Duodenal mucosa (tissue), 2 donors: ENCODE results near the gene JTB.
"Not testable (repeated sequence)": the region's sequence is repeated elsewhere in the genome, so short reads cannot be mapped to it uniquely, and the experiment has no call there.

ENCODE experiments used
- H3K27ac ChIP-seq: one replicate; pipeline ENCODE4 v1.7.0; 2013; ENCODE audit warnings: low read depth, low read length
- H3K27me3 ChIP-seq, 2 donors: one replicate each; pipeline ENCODE4 v1.7.0; 2013; ENCODE audit warnings: low read length in 2 of 2, control low read depth in 1 of 2; ENCODE audit not compliant: insufficient read depth in 2 of 2, control insufficient read depth in 1 of 2
- H3K36me3 ChIP-seq, 2 donors: one replicate each; pipeline ENCODE4 v1.7.0; 2013; ENCODE audit warnings: low read length in 2 of 2, control low read depth in 1 of 2; ENCODE audit not compliant: insufficient read depth in 2 of 2, control insufficient read depth in 1 of 2
- H3K4me1 ChIP-seq, 2 donors: one replicate each; pipeline ENCODE4 v1.7.0; 2013; ENCODE audit warnings: low read length in 2 of 2, control low read depth in 1 of 2; ENCODE audit not compliant: insufficient read depth in 2 of 2, control insufficient read depth in 1 of 2
- H3K4me3 ChIP-seq, 2 donors: one replicate each; pipeline ENCODE4 v1.7.0; 2013; ENCODE audit warnings: low read length in 2 of 2, low read depth in 1 of 2
- H3K9ac ChIP-seq, 2 donors: one replicate each; pipeline ENCODE4 v1.7.0; 2013; ENCODE audit warnings: low read length in 2 of 2, low read depth in 1 of 2
- H3K9me3 ChIP-seq, 2 donors: one replicate each; pipeline ENCODE4 v1.7.0; 2013; ENCODE audit warnings: low read length in 2 of 2, control low read depth in 1 of 2; ENCODE audit not compliant: control insufficient read depth in 1 of 2

The JTB gene

GRCh38 chr1:153995202-153995601 lies 17.7 kb upstream of the JTB start:
- H3K27ac ChIP-seq, result no peak overlapping the region
- H3K4me1 ChIP-seq, result peaks cover 17 to 18% of the 10 kb centered on the region in 2 donors
- no peak overlapping the region for H3K9ac ChIP-seq
- no peaks in the 10 kb centered on the region for H3K27me3 ChIP-seq
- H3K4me3 ChIP-seq, result no peak overlapping the region
- H3K36me3 ChIP-seq, result peaks cover 13 to 34% of the 10 kb centered on the region in 2 donors
- H3K9me3 ChIP-seq, result no peaks in the 10 kb centered on the region

GRCh38 chr1:153991806-153992205 lies 14.3 kb upstream of the JTB start:
- Histone ChIP-seq H3K27ac (no peak overlapping the region), H3K36me3 (peaks cover 13 to 34% of the 10 kb centered on the region in 2 donors)

GRCh38 chr1:153991151-153991630 lies 13.7 kb upstream of the JTB start:
- peaks cover 13 to 34% of the 10 kb centered on the region in 2 donors for H3K36me3 ChIP-seq
- peak overlapping the region; percentile 84 to 88 for H3K4me3 ChIP-seq
- peak overlapping the region; percentile 90 to 94 for H3K9ac ChIP-seq
- peak overlapping the region; percentile 86 for H3K27ac ChIP-seq
- H3K4me1 ChIP-seq, result peaks cover 18 to 25% of the 10 kb centered on the region in 2 donors
- no peaks in the 10 kb centered on the region for H3K27me3 ChIP-seq
- no peaks in the 10 kb centered on the region for H3K9me3 ChIP-seq

More at GRCh38 chr1:153991806-153992205, 14.3 kb upstream of the JTB start:
- H3K4me1 ChIP-seq, result peaks cover 18 to 20% of the 10 kb centered on the region in 2 donors
- H3K9ac ChIP-seq, result peak overlapping the region; percentile 90 to 94
- peak overlapping the region; percentile 84 to 88 for H3K4me3 ChIP-seq
- H3K27me3 ChIP-seq, result no peaks in the 10 kb centered on the region
- H3K9me3 ChIP-seq, result no peaks in the 10 kb centered on the region

- Histone ChIP-seq H3K36me3 (peaks cover 13 to 34% of the 10 kb centered on the region in 2 donors), H3K27ac (peak within 1 kb of the TSS; percentile 86), H3K4me1 (peaks cover 19 to 25% of the 10 kb centered on the region in 2 donors), H3K9me3 (no peaks in the 10 kb centered on the region), H3K27me3 (no peaks in the 10 kb centered on the region), H3K9ac (peak within 1 kb of the TSS; percentile 90 to 94), H3K4me3 (peak within 1 kb of the TSS; percentile 84 to 88)
Measured at GRCh38 chr1:153990468-153991150, 13.1 kb upstream of the JTB start, which contains the start of gene RPS27. RPS27 (plus strand) TSS chr1:153990762; CDS start chr1:153990797, 35 bp downstream.

GRCh38 chr1:153987621-153988020 lies 10.1 kb upstream of the JTB start:
- Histone ChIP-seq H3K9ac (no peak overlapping the region), H3K4me3 (no peak overlapping the region), H3K27ac (no peak overlapping the region), H3K36me3 (peaks cover 5 to 12% of the 10 kb centered on the region in 2 donors), H3K4me1 (peaks cover 30 to 36% of the 10 kb centered on the region in 2 donors), H3K27me3 (no peaks in the 10 kb centered on the region), H3K9me3 (no peaks in the 10 kb centered on the region)

GRCh38 chr1:153985941-153986761 lies 8.7 kb upstream of the JTB start, which contains the start of gene RAB13:
RAB13 (minus strand) TSS chr1:153986339; CDS start chr1:153986236, 103 bp downstream.
- Histone ChIP-seq H3K4me1 (peaks cover 15 to 22% of the 10 kb centered on the region in 2 donors), H3K36me3 (peaks cover 0 to 5% of the 10 kb centered on the region in 2 donors), H3K9ac (peak within 1 kb of the TSS; percentile 78 to 81), H3K9me3 (no peaks in the 10 kb centered on the region), H3K27ac (peak within 1 kb of the TSS; percentile 79), H3K27me3 (no peaks in the 10 kb centered on the region), H3K4me3 (peak within 1 kb of the TSS; percentile 71 to 80)

GRCh38 chr1:153985341-153985912 lies 8.0 kb upstream of the JTB start:
- peak overlapping the region; percentile 78 to 81 for H3K9ac ChIP-seq
- H3K27ac ChIP-seq, result peak overlapping the region; percentile 57
- peak overlapping the region; percentile 71 to 80 for H3K4me3 ChIP-seq
- peaks cover 0 to 5% of the 10 kb centered on the region in 2 donors for H3K36me3 ChIP-seq
- H3K9me3 ChIP-seq, result no peaks in the 10 kb centered on the region
- no peaks in the 10 kb centered on the region for H3K27me3 ChIP-seq
- peaks cover 14 to 22% of the 10 kb centered on the region in 2 donors for H3K4me1 ChIP-seq

- Histone ChIP-seq H3K9ac (no peak overlapping the region), H3K9me3 (no peaks in the 10 kb centered on the region), H3K4me1 (peaks cover 14 to 22% of the 10 kb centered on the region in 2 donors), H3K4me3 (peak overlapping the region in 1 of 2 donors; percentile 80), H3K36me3 (peaks cover 0 to 5% of the 10 kb centered on the region in 2 donors), H3K27ac (no peak overlapping the region), H3K27me3 (no peaks in the 10 kb centered on the region)
Measured at GRCh38 chr1:153984123-153984894, 6.8 kb upstream of the JTB start.

- not testable (repeated sequence) for H3K27ac ChIP-seq, H3K4me3 ChIP-seq, H3K9me3 ChIP-seq, H3K9ac ChIP-seq, H3K36me3 ChIP-seq, H3K27me3 ChIP-seq
- H3K4me1 ChIP-seq, result peaks cover 18 to 23% of the 10 kb centered on the region in 2 donors
Measured at GRCh38 chr1:153981735-153982134, 4.3 kb upstream of the JTB start.
